Body of pancreas (tissue), 4 donors: ENCODE measurements around the gene TMEM181.

ENCODE experiments used
- POLR2A ChIP-seq, 3 donors: fragments of 450-650 bp; IDR thresholded peaks; one replicate each; pipeline ENCODE4 v1.6.1; 2016; ENCODE audit warnings: antibody characterized with exemption in 3 of 3, mild to moderate bottlenecking in 2 of 3
- TF ChIP-seq, protein P1 (sequence below), 7 experiments: fragments of 450-650 bp in 4 of 7; fragments of 200-600 bp in 3 of 7; sonication (generic) in 3 of 7; IDR thresholded peaks; one replicate each; pipeline ENCODE4 v1.5.1; 2016 to 2019; ENCODE audit warnings: antibody characterized with exemption in 7 of 7

GRCh38 chr6:158516098-158516497 is 43.8 kb upstream of the TMEM181 start:
- TF ChIP-seq, protein P1, sequence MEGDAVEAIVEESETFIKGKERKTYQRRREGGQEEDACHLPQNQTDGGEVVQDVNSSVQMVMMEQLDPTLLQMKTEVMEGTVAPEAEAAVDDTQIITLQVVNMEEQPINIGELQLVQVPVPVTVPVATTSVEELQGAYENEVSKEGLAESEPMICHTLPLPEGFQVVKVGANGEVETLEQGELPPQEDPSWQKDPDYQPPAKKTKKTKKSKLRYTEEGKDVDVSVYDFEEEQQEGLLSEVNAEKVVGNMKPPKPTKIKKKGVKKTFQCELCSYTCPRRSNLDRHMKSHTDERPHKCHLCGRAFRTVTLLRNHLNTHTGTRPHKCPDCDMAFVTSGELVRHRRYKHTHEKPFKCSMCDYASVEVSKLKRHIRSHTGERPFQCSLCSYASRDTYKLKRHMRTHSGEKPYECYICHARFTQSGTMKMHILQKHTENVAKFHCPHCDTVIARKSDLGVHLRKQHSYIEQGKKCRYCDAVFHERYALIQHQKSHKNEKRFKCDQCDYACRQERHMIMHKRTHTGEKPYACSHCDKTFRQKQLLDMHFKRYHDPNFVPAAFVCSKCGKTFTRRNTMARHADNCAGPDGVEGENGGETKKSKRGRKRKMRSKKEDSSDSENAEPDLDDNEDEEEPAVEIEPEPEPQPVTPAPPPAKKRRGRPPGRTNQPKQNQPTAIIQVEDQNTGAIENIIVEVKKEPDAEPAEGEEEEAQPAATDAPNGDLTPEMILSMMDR (IDR thresholded peaks at IDR 0.05): no peak
- TF ChIP-seq POLR2A (IDR thresholded peaks at IDR 0.05): no peak
